ENCODE data around the gene ZP1. TPM values are rescaled to one million over a fixed set of nuclear protein-coding genes. Genes with fewer than 3 reads are reported as not detected.

ZP1 gene
- total RNA-seq, 4 donors from 2014 or later = 0.34 to 10.0 (median 1.5) TPM; not detected in 1

DNA sequence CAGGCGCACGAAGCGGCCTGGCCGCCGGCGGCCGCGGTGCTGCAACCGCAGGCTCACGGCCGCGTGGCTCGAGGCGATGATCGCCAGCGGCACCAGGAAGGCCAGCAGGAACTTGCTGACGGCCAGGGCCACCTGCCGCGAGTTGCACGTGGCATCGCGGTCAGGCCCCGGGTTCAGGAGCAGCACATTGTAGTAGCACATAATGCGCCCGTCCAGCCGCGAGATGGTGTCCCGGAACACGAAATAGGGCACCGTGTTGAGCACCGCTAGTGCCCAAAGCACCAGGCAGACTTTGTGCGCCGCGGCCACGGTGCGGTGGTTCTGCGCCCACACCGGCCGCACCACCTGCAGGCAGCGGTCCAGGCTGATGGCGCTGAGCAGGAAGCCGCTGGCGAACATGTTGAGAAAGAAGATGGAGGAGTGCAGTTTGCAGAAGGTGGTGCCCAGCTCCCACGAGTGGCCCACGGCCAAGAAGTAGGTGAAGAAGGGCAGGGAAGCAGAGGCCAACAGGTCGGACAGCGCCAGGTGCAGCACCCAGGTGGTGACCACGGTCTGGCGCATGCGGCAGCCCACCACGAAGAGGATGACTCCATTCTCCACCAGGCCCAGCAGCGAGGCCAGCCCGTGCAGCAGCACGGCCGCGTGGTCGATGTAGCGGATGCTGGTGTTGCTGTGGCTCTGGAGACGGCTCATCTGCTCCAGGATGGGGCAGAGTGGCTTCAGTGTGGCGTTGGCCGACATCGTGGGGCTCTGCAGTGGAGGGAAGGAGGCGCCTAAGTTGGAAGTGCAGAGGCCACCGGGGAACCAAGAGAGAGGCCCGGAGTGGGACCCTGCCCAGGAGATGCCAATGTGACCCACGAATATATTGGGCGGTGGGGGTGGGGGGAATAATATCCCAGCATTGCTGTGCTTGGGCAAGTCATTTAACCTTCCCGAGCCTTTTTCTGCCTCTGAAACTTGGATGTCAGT lies 14.1 kb upstream of the ZP1 start:
- TF ChIP-seq, protein P1, sequence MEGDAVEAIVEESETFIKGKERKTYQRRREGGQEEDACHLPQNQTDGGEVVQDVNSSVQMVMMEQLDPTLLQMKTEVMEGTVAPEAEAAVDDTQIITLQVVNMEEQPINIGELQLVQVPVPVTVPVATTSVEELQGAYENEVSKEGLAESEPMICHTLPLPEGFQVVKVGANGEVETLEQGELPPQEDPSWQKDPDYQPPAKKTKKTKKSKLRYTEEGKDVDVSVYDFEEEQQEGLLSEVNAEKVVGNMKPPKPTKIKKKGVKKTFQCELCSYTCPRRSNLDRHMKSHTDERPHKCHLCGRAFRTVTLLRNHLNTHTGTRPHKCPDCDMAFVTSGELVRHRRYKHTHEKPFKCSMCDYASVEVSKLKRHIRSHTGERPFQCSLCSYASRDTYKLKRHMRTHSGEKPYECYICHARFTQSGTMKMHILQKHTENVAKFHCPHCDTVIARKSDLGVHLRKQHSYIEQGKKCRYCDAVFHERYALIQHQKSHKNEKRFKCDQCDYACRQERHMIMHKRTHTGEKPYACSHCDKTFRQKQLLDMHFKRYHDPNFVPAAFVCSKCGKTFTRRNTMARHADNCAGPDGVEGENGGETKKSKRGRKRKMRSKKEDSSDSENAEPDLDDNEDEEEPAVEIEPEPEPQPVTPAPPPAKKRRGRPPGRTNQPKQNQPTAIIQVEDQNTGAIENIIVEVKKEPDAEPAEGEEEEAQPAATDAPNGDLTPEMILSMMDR (IDR thresholded peaks at IDR 0.05; ENCODE audit: low read depth) = no peak

GRCh38 chr11:60854140-60854846 lies 13.0 kb upstream of the ZP1 start:
- TF ChIP-seq, protein P1 (IDR thresholded peaks at IDR 0.05; ENCODE audit: low read depth) = no peak

DNA sequence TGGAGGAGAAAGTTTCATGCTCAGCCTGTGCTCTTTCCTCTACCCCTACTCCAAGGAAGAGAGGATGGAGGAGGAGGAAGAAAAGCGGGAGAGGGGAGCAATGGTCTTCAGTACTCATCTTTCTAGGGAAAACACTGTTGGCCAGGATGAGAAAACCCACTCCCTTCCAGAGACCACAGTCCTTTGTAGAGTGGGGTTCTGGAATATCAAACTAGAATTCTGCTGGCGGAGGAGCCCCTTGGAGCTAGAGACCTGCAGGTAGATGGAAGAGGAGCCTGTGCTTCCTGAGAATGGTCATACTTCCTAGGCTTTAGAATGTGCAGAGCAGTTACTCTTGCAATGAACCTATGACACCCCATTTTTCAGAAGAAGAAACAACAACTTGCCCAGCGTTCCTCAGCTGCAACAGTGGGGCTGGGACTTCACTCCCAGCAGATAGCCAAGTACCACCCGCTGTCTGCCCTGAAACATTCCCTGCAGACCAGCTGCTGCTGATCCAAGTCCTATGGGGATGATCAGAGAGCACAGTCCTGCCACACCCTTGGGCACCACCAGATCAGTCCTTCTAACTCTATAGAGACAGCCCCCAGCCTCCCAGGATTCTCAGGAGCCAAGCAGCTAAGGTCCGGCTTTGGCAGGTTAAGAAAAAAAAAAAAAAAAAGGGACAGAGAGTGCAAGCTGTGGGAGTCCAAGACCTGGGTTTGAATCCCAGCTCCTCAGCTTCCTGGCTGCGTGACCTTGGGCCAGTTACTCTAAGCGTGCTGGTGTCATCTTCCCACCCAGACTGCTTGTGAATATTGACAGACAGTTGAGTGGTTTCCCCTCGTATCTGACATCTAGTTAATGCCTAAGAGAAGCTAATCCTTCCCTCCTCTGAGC lies 12.3 kb upstream of the ZP1 start:
- TF ChIP-seq, protein P1 (IDR thresholded peaks at IDR 0.05; ENCODE audit: low read depth) = no peak

DNA sequence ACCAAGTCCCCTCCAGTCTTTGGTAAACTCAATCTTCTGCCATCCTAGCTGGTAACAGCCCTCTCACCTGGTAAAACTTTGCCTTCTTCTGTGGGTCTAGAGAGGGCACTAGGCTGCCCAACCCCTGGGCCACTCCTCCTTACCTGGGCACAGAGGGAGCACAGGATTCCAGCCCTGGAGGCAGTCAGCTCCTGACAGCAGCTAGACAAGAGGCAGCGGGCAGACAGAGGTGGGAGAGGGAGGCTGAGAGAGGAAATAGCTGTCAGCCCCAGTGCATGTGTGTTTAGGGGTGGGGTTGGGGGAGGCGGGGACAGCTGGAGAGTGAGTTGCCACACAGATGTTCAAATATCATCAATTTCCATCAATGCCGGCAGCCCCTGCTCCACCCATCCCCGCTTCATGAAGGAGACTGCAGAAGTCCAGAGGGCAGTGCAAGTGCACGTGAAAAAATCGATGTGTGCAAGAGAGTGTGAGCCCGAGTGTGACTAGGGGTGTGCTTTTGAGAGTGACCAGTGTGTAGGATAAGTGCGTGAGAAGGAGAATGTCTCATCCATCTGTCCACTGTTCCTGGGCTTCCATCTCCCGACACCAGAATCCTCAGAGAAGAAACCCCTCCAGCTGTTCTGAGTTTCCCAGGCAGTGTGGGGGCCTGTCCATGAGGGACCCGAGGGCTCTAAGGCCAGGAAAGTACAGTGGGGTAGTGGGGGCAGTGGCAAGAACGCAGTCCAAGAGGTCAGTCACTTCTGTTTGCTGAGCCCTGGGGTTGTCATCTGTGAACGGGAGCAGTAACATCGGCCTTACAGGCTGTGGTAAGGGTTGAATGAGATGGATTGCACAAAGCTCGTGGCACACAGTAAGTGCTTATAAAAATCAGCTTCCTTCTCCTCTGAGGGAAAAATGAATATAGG lies 11.4 kb upstream of the ZP1 start, which contains the start of gene PTGDR2:
TSS of gene PTGDR2 (minus strand) at position 225 of the 908 bp plus-strand sequence. CDS start 2,228 bp downstream, outside the sequence.
- TF ChIP-seq, protein P1 (IDR thresholded peaks at IDR 0.05; ENCODE audit: low read depth) = no peak

DNA sequence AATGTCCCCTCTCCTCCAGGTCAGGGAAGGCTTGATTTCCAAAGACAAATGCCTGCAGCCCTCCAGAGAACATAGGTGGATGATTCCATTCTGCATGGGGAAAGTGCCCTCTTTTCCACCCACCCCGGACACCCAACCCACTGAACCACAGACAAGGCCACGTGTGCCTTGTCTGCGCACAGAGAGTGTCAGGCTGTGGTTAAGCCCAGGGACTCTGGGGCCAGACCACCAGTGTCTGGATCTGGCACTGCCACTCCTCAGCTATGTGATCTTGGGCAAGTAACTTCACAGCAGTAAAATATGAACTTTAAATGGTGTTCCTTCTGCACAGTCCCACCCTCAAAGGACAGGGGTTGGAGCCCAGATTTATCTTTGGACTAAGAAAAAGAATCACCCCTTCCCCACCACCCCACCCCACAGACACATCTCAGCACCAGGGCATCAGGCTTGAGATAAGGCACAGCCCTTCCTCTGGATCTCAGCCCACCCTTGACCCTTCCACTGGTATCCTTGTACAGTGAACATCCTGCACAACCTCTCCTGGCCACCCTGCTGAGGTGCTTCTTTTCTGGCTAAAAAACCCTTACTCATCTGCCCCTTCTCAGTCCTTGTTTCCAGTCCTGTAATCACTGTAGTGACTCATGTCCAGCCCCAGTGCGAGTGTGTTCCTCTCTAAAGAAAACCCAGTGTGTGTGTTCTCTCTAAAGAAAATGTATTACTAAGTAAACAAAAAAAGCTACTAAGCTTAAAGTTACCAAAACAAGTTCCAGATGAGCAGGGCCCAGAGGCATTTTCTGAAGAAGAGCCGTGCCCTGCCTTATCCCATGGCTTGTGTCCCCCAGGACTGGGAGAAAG lies 9.7 kb upstream of the ZP1 start:
- TF ChIP-seq, protein P1 (IDR thresholded peaks at IDR 0.05; ENCODE audit: low read depth) = no peak
